ENCODE data around the gene MMP25.
"Not testable (repeated sequence)": the region's sequence is repeated elsewhere in the genome, so short reads cannot be mapped to it uniquely, and the experiment has no call there.

Gene MMP25

DNA sequence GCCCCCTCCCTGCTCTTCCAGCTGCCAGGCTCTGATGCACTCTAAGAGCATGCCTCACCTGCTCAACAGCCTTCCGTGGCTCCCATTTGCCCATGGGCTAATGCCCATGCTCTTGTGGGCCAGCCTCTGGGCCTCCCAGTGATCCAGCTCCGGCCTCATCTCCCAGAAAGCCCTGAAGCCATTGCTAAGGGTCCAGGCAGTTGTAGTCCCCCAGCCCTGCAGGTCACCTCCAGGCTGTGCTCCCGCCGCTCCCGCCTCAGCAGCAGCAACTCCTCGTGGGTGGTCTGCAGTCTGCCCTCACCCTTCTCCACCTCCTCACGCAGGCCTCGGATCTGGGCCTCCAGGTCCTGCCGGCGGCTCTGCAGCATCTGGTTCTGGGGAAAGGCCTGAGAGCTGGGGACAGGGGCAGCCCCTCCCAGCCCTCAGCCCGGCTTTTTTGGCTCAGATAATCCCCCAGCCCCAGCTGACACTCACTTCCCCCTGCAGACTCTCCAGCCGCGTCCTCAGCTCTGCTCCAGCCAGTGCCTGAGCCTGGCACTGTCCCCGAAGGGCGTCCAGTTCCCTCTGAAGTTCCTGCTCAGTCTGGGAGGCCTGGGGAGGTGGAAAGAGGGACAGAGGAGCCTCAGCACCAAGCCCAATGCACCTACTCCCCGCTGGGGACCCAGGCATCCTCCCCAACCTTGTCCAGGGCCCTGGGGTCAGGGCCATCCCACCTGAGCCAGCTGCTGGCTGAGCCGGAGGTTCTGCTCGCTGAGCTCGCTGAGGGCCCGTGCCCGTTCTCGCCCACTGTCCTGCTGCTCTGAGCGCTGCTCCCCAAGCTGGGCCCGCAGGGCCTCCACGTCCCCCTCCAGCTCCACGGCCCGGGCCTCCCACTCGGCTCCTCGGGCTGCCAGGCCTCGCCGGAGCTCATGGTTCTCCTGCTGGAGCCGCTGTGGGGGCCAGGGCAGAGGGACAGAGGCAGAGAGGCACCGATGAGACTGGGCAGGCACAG is 15.8 kb upstream of the MMP25 start:
- no peak for DNase-seq

DNA sequence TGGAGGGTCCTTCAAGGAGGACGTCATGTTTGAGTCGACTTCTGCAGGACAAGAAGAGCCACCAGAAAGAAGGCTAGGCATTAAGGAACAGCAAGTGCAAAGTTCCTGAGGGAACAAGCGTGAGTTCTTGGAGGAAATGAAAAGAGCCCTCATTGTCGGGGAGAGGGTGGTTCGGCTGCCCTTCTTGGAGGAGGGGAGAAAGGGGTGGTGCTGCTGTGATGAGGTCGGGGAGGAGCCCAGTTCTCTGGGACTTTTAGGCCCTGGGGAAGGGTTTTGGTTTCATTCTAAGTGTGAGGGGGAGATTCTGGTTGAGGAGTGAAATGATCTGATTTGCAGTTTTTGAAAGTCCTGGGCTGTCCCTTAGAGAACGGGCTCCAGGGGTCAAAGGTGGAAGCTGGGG is 13.7 kb upstream of the MMP25 start:
- no peak for DNase-seq

DNA sequence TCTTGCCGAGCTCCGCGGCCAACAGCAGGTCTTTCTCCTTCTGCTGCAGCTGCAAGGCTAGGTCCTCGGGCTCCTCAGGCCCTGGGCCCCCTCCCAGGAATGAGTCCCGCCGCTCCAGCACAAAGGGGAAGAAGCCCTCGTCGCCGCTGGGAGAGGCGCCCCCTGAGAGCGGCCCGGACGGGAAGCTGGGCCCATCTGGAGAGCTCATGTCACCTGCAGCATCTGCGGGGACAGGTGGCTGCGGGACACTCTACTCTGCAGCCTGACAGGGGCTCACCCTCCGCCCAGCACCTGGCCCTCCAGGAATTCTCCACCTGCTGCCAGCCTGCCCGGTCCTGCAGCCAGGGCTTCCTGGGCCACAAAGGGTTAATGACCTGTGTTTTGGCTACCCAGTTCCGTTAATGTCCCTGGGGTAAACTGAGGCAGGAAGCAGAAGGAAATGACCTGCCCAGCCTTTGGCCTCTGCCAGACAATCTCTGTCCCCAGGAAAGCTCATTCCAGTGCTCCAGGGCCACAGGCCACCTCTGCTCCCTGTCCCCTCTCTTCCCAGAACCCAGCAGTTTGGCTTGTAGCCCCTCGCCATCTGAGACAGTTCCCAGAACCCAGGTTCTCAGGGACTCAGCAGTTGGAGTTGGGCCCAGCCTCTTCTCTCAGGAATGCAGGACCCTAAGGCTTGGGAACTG is 10.9 kb upstream of the MMP25 start:
- DNase-seq = no peak

DNA sequence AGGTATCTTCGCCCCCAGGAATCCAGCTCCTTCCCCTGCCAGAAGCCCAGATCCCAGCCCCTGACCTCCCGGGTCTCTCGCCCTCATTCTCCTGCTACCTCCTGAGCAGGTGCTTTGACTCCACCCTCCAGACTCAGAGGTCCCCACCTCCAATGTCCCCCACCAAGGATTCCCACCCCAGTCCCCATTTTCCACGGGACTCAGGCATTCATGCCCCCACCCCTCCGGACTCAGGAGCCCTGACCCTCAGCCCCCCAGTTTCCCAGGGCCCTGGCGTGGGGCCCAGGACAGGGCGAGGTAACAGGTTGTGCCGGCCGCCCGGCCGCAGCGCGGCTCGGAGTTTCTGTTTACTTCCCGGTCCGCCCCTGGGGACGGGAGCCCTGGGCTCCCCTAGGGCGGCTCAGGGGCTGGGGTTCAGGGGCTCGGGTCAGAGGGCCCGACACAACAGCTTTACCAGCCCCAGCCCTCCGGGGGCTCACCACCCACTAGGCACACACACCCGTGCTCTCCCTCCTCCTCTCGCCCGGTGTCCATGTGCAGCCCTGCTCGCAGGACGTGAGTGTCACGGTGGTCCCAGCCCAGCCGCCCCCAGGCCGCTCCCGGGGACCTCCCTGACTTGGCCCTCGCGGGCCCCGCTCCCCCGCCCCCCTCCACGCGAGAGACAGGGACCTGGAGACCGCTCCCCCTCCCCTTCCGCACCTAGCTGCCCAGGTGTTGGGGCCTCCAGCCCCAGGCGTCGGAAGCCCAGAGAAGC is 10.2 kb upstream of the MMP25 start:
- no peak for DNase-seq

DNA sequence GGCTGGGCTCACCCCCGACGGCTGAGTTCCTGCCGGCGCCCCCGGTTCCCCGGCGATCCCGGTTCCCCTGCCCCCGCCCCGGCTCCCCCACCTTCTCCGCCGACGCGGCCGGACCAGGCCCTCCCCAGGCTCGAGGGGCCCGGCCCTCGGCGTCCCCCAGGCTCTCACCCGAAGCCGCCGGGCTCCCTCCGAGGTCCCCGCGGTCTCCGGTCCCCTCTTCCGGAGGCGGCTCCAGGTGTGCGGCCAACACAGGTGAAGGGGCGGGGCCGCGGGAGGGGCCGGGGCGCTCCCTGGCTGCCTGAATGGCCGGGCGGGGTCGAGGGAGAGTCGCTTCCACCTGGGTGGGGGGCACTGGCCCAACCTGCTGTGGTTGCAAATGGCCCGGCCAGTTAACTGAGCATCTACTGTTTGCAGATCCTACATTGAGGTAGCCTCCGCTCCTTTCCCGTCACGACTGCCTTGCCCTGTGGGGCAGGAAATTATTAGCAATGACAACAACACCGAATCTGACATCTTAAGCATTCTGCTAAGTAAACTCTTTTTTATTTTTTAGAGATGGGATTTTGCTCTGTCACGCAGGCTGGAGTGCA is 9.5 kb upstream of the MMP25 start, which contains the start of gene BICDL2:
TSS of gene BICDL2 (minus strand) at position 219 of the 590 bp plus-strand sequence. CDS start 1,448 bp downstream, outside the sequence.
- no peak for DNase-seq

DNA sequence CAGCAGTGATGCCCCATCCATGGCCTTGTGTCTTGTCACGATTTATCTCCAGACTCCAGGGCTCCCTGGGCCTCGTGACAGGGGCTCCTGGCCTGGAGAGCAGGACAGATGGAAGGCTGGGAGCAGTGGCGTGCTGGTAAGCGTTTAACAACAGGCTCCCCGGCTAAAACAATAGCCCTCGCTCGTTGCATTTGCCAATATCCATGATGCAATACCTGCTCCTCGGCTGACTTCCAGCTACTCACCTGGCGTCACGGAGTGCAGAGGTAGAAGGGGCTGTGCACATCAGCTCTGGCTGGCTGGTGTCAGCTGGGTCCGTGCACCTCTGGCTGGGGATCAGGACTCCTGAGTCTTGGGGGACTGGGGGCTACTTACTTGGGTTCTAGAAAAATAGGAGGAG is 8.1 kb upstream of the MMP25 start:
- no peak for DNase-seq

DNA sequence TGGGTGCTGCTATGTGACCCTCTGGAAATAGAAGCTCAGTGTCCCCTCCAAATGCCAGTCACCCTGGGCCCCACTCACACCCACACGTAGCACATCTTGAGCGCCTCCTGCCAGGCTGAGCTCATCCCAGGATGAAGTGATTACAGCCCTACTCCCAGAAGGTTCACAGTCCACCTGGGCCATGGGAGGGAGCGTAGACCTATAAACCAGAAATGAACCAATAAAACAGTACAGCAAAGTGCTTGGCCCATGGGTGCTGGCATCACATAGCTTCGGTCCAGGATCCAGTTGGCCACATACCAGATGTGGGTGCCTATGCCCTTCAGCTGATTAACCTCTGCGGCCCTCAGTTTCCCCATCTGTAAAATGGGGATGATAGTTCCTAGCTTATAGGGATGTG is 7.5 kb upstream of the MMP25 start:
- no peak for DNase-seq

DNA sequence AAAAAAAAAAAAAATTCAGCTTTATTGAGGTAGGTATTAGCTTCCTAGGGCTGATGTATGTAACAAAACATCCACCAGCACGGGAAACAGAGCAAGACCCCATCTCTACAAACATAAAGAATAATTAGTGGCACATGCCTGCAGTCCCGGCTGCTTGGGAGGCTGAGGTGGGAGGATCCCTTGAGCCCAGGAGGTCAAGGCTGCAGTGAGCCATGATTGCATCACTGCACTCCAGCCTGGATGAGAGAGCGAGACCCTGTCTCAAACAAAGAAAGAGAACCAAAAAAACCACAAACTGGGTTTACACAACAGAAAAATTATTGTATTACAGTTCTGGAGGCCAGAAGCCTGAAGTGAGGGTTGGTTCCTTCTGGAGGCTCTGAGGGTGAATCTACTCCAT is 4.0 kb upstream of the MMP25 start:
- no peak for DNase-seq

DNA sequence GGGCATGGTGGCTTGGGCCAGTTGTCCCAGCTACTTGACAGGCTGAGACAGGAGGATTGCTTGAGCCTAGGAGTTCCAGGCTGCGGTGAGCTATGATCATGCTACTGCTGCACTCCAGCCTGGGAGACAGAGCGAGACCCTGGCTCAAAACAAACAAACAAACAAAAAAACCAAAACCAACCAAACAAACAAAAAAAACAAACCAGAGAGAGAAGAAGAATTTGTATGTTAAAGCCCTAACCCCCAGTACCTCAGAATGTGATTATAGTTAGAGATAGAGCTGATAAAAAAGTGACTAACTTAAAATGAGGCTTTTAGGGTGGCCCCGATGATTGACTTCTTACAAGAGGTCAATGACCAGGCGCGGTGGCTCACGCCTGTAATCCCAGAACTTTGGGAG is 1.7 kb upstream of the MMP25 start:
- no peak for DNase-seq

DNA sequence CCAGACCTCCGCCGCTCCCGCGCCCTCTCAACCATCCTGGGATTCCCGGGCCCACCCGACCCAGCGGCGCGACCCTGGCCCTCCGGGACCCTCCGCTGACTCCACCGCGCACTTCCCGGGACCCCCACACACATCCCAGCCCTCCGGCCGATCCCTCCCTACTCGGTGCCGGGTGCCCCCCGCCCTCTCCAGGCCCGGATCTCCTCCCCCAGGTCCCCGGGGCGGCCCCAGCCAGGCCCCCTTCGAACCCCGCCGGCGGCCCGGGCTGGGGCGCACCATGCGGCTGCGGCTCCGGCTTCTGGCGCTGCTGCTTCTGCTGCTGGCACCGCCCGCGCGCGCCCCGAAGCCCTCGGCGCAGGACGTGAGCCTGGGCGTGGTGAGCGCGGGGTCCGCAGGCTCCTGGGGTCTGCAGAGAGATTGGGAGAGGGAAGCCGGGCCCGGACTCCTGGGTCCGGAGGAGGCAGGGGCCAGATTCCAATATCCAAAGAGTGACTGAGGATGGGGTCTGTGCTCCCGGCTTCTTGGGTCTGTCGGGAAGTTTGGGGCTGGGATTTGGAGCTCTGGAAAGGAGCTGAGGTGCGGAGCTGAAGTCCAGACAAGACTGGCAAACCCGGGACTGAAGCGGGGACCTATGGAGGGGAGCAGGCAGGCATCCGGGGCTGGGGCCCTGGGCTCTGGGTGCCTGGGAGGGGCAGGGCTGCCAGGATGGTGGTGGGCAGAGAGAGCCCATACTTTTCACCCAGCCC is 453 bp downstream of the MMP25 start:
- no peak for DNase-seq

DNA sequence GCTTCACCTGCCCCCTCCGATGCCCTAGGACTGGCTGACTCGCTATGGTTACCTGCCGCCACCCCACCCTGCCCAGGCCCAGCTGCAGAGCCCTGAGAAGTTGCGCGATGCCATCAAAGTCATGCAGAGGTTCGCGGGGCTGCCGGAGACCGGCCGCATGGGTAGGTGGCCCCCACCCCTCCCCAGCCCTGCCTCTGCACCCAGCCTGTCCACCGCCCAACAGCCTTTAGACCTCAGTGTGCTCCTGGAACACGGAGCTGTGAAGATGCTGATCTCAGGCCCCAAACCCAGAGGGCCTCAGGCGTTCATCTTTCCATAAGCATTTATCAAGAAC is 993 bp downstream of the MMP25 start:
- no peak for DNase-seq

DNA sequence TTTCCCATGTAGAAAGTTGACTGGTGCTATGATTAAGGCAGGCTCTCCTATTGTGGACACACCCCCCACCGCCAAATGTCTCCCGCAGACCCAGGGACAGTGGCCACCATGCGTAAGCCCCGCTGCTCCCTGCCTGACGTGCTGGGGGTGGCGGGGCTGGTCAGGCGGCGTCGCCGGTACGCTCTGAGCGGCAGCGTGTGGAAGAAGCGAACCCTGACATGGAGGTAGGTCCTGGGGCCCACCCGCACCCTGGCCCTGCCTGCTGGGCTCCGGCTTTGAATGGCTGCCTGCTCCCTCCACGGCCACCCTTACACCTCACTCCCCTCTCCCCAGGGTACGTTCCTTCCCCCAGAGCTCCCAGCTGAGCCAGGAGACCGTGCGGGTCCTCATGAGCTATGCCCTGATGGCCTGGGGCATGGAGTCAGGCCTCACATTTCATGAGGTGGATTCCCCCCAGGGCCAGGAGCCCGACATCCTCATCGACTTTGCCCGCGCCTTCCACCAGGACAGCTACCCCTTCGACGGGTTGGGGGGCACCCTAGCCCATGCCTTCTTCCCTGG is 3.6 kb downstream of the MMP25 start:
- no peak for DNase-seq

DNA sequence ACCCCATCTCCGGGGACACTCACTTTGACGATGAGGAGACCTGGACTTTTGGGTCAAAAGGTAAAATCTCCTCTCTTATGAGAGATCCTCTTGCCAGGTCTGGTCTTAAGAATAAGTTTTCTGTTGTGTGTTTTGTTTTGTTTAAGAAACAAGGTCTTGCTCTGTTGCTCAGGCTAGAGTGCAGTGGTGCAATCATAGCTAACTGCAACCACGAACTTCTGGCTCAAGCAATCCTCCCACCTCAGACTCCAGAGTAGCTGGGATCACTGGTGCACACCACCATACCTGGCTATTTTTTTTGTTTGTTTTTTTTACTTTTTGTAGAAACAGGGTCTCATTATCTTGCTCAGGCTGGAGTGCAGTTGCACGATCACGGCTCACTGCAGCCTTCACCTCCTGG is 4.1 kb downstream of the MMP25 start:
- no peak for DNase-seq

DNA sequence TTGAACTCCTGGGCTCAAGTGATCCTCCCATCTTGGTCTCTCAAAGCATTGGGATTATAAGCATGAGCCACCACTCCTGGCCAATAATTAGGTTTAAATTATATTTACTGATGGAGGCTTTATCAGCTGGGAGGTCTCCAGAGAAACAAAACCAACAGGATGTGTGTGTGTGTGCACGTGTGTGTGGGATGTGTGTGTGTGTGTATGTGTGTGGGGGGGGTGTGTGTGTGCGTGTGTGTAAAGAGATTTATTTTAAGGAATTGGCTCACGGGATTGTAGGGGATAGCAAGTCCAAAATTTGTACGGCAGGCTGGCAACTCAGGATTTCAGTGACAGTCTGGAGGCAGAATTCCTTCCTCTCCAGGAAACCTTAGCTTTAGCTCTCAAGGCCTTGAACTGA is 4.6 kb downstream of the MMP25 start:
- no peak for DNase-seq

DNA sequence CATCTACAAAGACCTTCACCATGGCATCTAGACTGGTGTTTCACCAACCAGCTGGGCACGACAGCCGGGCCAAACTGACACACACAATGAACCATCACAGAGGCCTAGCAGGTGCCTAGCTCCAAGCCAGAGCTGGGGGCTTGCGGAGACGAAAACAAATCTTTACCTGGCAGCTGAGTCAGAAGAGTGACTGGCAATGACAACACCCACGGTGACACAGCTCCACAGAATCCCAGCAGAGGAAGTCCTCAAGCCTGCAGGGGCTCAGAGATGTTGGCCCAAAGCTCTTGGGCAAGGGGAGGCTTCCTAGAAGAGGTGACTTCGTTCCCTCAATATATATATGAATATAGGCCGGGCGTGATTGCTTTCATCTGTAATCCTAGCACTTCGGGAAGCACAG is 5.1 kb downstream of the MMP25 start:
- no peak for DNase-seq

DNA sequence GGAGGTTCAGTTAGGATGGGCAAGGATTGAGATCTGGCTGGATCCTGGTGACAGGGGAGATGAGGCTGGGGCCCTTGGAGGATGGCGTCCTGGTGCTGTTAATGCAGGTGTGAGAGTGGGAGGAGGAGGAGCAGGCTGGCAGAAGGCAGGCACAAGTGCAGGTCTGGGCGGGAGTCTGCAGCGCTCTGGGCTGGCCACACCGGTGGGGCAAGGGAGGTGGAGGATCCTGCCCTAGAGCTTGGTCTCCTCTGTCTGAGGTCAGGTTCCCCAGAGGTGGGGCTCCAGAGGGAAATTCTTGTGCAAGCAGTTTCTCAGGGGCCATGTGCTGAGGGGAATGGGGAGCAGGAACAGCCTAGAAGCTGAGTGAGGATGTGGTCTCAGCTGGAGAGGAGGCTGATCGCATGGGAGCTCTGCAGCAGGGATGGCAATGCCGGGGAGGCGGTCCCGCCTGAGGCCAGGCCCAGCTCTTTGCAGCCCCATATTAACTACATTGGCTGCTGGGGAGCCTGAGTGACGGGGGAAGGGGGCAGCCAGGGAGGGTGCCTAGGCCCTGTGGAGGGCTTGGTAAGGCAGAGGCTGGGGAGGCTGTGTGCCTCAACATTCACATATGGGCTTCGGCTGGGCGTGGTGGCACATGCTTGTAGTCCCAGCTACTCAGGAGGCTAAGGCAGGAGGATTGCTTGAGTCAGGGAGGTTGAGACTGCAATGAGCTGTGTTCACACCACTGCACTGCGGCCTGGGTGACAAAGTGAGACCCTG is 6.4 kb downstream of the MMP25 start:
- DNase-seq = not testable (repeated sequence)

DNA sequence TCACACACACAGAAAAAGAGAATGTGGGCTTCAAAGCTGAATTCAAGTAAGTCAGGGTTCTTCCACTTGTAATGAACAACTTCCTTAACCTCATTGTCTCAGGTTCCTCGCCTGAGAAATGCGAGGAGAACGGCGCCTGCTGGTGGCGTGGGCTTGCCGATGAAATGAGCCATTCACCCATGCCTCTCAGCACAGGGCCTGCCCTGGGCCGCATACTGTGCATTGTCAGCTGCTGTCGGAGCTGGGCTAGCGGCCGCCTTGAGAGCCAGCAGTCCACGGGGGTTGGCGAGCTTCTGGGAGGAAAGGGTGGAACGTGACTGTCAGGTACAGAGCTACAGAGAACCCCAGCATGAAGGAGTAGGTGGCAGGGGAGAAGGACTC is 7.0 kb downstream of the MMP25 start:
- not testable (repeated sequence) for DNase-seq

DNA sequence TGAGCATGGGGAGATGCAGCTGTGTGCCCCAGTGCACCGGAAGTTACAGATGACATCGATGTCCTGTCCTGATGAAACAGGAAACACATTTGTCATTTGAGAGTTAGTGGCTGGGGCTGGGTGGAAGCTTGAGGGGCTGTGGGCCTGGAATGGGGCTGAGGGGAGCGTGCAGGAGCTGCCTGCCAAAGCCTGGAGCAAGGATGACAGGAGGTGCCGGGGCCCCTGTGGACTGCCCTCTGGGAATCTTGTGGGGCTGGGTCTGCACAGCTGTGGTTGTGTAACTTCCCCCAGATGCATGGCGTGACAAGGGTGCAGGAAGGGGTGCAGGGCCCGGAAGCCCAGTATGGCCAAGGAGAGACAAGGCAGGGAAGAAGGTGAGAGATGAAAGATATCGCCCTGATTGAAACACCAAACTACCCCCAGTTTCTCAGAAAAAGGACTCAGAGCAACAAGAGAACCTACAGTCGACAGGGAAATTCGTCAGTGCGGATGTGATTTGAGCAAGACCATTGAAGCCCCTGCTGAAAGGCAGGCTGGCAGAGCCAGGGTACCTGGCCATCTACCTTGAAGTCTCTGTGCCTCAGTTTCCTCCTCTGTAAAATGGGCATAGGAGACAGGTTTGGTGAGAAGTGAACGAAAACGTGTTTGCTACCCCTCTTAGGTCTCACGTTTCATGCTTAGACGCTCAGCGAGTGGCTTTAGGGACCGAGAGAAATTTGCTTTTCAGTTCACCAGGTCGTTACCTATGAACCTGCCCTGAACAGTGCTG is 8.8 kb downstream of the MMP25 start:
- DNase-seq = peak; percentile 55

DNA sequence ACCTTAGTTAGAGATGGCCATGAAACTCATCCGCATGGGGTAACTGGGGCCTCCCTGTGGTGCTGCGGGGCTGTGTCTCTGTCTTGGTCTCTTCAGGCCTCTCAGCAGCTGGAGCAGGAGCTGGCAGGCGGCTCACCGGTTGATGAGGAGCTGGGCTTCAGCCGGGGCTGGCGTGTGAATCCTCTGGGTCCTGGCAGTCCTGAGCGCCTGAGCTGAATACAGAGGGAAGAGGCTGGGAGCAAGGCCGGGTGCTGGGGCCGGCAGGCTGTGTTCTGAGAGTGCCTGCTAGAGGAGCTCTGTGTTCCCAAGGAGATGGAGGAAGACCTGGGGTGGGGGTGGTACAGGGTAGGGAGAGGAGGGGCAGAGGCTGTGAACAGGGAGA is 9.4 kb downstream of the MMP25 start:
- not testable (repeated sequence) for DNase-seq

Measured in hematopoietic multipotent progenitor cell treated with erythropoietin and hydrocortisone succinate and interleukin-3 and kit ligand, for 6 days (in vitro differentiated cells).